Gastrocnemius medialis (tissue), 4 donors: ENCODE measurements around the gene EFCAB6. TPM values are rescaled to one million over a fixed set of nuclear protein-coding genes. Genes with fewer than 3 reads are reported as not detected.

Experiments
- ATAC-seq, 2 donors: fragments of 150-250 bp; one replicate each; pipeline ENCODE4 v1.9.1; 2016
- DNase-seq, 2 donors: peaks; one replicate each; pipeline ENCODE4 v3.0.0-alpha.2; 2019
- H3K27ac ChIP-seq, 4 donors: fragments of 200-600 bp; sonication (generic); 1 replicate in 1 of 4; 2 replicates in 3 of 4; pipeline ENCODE4 v1.5.1; 2016 to 2018; ENCODE audit warnings: mild to moderate bottlenecking in 2 of 4, moderate library complexity in 1 of 4
- H3K27me3 ChIP-seq, 3 donors: fragments of 200-600 bp; sonication (generic) in 2 of 3; 1 replicate in 1 of 3; 2 replicates in 2 of 3; pipeline versions ENCODE4 v1.5.1 to v1.6.0; 2016 to 2019; ENCODE audit warnings: mild to moderate bottlenecking in 1 of 3, moderate library complexity in 1 of 3
- H3K36me3 ChIP-seq, 2 donors: fragments of 200-600 bp; sonication (generic) in 1 of 2; one replicate each; pipeline ENCODE4 v1.5.1; 2017 to 2018
- H3K4me1 ChIP-seq, 2 donors: fragments of 200-600 bp; sonication (generic) in 1 of 2; one replicate each; pipeline ENCODE4 v1.5.1; 2016 to 2017; ENCODE audit warnings: mild to moderate bottlenecking in 2 of 2
- H3K4me3 ChIP-seq, 4 donors: fragments of 200-600 bp; sonication (generic) in 3 of 4; 1 replicate in 1 of 4; 2 replicates in 3 of 4; pipeline ENCODE4 v1.5.1; 2016 to 2019; ENCODE audit warnings: mild to moderate bottlenecking in 2 of 4
- H3K9me3 ChIP-seq, 3 donors: fragments of 200-600 bp; sonication (generic) in 2 of 3; 1 replicate in 1 of 3; 2 replicates in 2 of 3; pipeline ENCODE4 v1.5.1; 2016 to 2019
- CTCF ChIP-seq, 5 experiments: fragments of 450-650 bp in 3 of 5; fragments of 200-600 bp in 2 of 5; sonication (generic) in 2 of 5; IDR thresholded peaks in 4 of 5; conservative IDR thresholded peaks in 1 of 5; 1 replicate in 4 of 5; 2 replicates in 1 of 5; pipeline ENCODE4 v1.5.1; 2016 to 2019; ENCODE audit warnings: antibody characterized with exemption in 5 of 5, mild to moderate bottlenecking in 3 of 5, moderate library complexity in 3 of 5
- POLR2A ChIP-seq, 2 donors: fragments of 450-650 bp; IDR thresholded peaks; one replicate each; pipeline ENCODE4 v1.6.1; 2017; ENCODE audit warnings: antibody characterized with exemption in 2 of 2, mild to moderate bottlenecking in 2 of 2, moderate library complexity in 2 of 2
- in situ Hi-C, 4 donors: fragments of 200-750 bp; cut with MboI; loops; one replicate each; pipeline versions ENCODE4 v1.15.0 to v1.8.0; 2017; ENCODE audit warnings: low sequenced_read_pairs in 4 of 4
- intact Hi-C: fragments of 100-400 bp; cut with DNase I; formaldehyde crosslinking; loops from one replicate; pipeline ENCODE4 v1.15.1; 2023; ENCODE audit warnings: low total_unique reads
- total RNA-seq, 4 donors: library from RNA; depleted of rRNA; stranded (reverse); fragments of >200 nt; gene quantifications; one replicate each; pipeline versions ENCODE4 v1.1.0 to v1.2.3, GENCODE V29; 2016

Gene EFCAB6
- total RNA-seq, 4 donors from 2014 or later: 0.07 to 4.4 (median 0.28) TPM

GRCh38 chr22:43744700-43745410, 67.2 kb downstream of the EFCAB6 start:
- no peak for DNase-seq
- Histone ChIP-seq H3K27me3 (peaks cover 11 to 24% (median 19%) of the 10 kb centered on the region in 3 donors), H3K36me3 (no peaks in the 10 kb centered on the region), H3K4me3 (no peak overlapping the region), H3K9me3 (no peaks in the 10 kb centered on the region), H3K4me1 (no peaks in the 10 kb centered on the region), H3K27ac (no peak overlapping the region)
- TF ChIP-seq CTCF (IDR thresholded peaks at IDR 0.05 in 4 of 5, conservative IDR thresholded peaks at IDR 0.05 in 1 of 5) (no peak), POLR2A (IDR thresholded peaks at IDR 0.05) (no peak)
- in situ Hi-C loops (no loop called here), intact Hi-C loops (no loop called here)
- ATAC-seq: no peak

GRCh38 chr22:43743929-43744643, 68.0 kb downstream of the EFCAB6 start:
- in situ Hi-C loops (no loop called here), intact Hi-C loops (no loop called here)
- Histone ChIP-seq H3K27ac (no peak overlapping the region), H3K36me3 (no peaks in the 10 kb centered on the region), H3K4me3 (no peak overlapping the region), H3K4me1 (no peaks in the 10 kb centered on the region), H3K9me3 (no peaks in the 10 kb centered on the region), H3K27me3 (peaks cover 11 to 24% (median 19%) of the 10 kb centered on the region in 3 donors)
- no peak for TF ChIP-seq CTCF (IDR thresholded peaks at IDR 0.05 in 4 of 5, conservative IDR thresholded peaks at IDR 0.05 in 1 of 5)
- no peak for TF ChIP-seq POLR2A (IDR thresholded peaks at IDR 0.05)
- no peak for DNase-seq
- no peak for ATAC-seq

GRCh38 chr22:43743131-43743530, 69.0 kb downstream of the EFCAB6 start:
- H3K36me3 ChIP-seq: no peaks in the 10 kb centered on the region
- no peaks in the 10 kb centered on the region for H3K9me3 ChIP-seq
- in situ Hi-C loops (no loop called here), intact Hi-C loops (no loop called here)
- peaks cover 11 to 24% (median 19%) of the 10 kb centered on the region in 3 donors for H3K27me3 ChIP-seq
- no peak for DNase-seq
- no peaks in the 10 kb centered on the region for H3K4me1 ChIP-seq
- no peak for TF ChIP-seq CTCF (IDR thresholded peaks at IDR 0.05 in 4 of 5, conservative IDR thresholded peaks at IDR 0.05 in 1 of 5)
- TF ChIP-seq POLR2A (IDR thresholded peaks at IDR 0.05): no peak
- no peak overlapping the region for H3K4me3 ChIP-seq
- no peak for ATAC-seq
- no peak overlapping the region for H3K27ac ChIP-seq

GRCh38 chr22:43742154-43742950, 69.8 kb downstream of the EFCAB6 start:
- ATAC-seq: no peak

More at GRCh38 chr22:43742154-43742950, 69.8 kb downstream of the EFCAB6 start:
- TF ChIP-seq POLR2A (IDR thresholded peaks at IDR 0.05) (no peak), CTCF (IDR thresholded peaks at IDR 0.05 in 4 of 5, conservative IDR thresholded peaks at IDR 0.05 in 1 of 5) (no peak)
- intact Hi-C loops (no loop called here), in situ Hi-C loops (no loop called here)
- Histone ChIP-seq H3K36me3 (no peaks in the 10 kb centered on the region), H3K27me3 (peaks cover 11 to 24% (median 19%) of the 10 kb centered on the region in 3 donors), H3K4me1 (no peaks in the 10 kb centered on the region), H3K9me3 (no peaks in the 10 kb centered on the region), H3K27ac (no peak overlapping the region), H3K4me3 (no peak overlapping the region)
- no peak for DNase-seq
